Muscle layer of duodenum (tissue), 2 donors: Measurements from ENCODE around the gene FOLR3.
"Not testable (repeated sequence)": the region's sequence is repeated elsewhere in the genome, so short reads cannot be mapped to it uniquely, and the experiment has no call there.

Experiments
- H3K27ac ChIP-seq: one replicate; pipeline ENCODE4 v1.7.0; 2013; ENCODE audit warnings: mild to moderate bottlenecking, low read length
- H3K27me3 ChIP-seq: one replicate; pipeline ENCODE4 v1.7.0; 2013; ENCODE audit warnings: low read depth, mild to moderate bottlenecking, control low read depth, low read length
- H3K36me3 ChIP-seq, 2 donors: one replicate each; pipeline ENCODE4 v1.7.0; 2013; ENCODE audit warnings: low read length in 2 of 2, control low read depth in 1 of 2, mild to moderate bottlenecking in 1 of 2; ENCODE audit not compliant: insufficient read depth in 2 of 2, control insufficient read depth in 1 of 2
- H3K4me1 ChIP-seq, 2 donors: one replicate each; pipeline ENCODE4 v1.7.0; 2013; ENCODE audit warnings: low read length in 2 of 2, mild to moderate bottlenecking in 2 of 2, control low read depth in 1 of 2, moderate library complexity in 1 of 2; ENCODE audit not compliant: insufficient read depth in 2 of 2, control insufficient read depth in 1 of 2
- H3K4me3 ChIP-seq, 2 donors: one replicate each; pipeline ENCODE4 v1.7.0; 2013; ENCODE audit warnings: low read length in 2 of 2, low read depth in 1 of 2, mild to moderate bottlenecking in 1 of 2
- H3K9me3 ChIP-seq, 2 donors: one replicate each; pipeline ENCODE4 v1.7.0; 2013; ENCODE audit warnings: low read length in 2 of 2, control low read depth in 1 of 2, mild to moderate bottlenecking in 1 of 2; ENCODE audit not compliant: control insufficient read depth in 1 of 2
- donor health status: healthy.

FOLR3 gene

GRCh38 chr11:72144807-72145565, 9.5 kb downstream of the FOLR3 start:
- H3K36me3 ChIP-seq = no peaks in the 10 kb centered on the region
- H3K9me3 ChIP-seq = no peaks in the 10 kb centered on the region
- no peak overlapping the region for H3K27ac ChIP-seq
- no peaks in the 10 kb centered on the region for H3K4me1 ChIP-seq
- H3K4me3 ChIP-seq = no peak overlapping the region
- no peaks in the 10 kb centered on the region for H3K27me3 ChIP-seq

DNA sequence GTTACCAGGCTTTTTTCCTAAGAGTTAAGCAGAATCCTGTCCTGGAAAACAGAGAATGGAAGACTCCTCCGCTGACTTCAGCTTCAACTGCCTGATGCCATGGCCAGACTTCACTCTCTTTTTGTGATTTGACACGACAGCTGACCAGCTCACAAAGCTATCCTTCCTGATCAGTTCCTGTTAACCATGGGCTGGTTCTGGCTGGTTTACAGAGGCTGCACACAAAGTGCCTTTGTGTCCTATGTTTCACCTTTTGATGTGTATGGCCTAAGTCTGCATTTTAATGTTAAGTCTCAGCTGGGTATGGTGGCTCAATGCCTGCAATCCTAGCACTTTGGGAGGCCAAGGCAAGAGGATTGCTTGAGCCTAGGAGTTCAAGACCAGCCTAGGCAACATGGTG, 11.1 kb downstream of the FOLR3 start:
- Histone ChIP-seq H3K27me3 (no peaks in the 10 kb centered on the region), H3K4me1 (no peaks in the 10 kb centered on the region), H3K4me3 (no peak overlapping the region), H3K27ac (no peak overlapping the region), H3K36me3 (no peaks in the 10 kb centered on the region), H3K9me3 (no peaks in the 10 kb centered on the region)

DNA sequence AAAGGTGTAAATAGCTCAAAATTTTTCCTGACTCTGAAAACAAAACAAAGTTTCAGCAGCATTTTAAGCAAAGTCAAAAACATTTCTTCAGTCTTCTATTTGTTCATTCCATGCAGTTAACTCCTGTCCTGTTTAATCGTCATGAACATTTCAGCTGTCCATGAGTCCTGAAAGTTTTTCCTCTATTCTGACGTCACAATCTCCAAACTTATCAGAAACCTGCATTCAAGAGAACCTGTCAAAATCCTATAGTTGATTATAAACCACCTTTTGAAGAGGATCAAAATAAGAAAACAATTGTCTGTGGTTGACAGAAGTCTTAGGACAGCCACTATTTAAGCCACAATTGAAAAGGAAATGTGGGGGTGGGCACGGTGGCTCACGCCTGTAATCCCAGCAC, 15.4 kb downstream of the FOLR3 start:
- no peaks in the 10 kb centered on the region for H3K9me3 ChIP-seq
- no peaks in the 10 kb centered on the region for H3K4me1 ChIP-seq
- H3K36me3 ChIP-seq = no peaks in the 10 kb centered on the region
- no peak overlapping the region for H3K4me3 ChIP-seq
- H3K27me3 ChIP-seq = no peaks in the 10 kb centered on the region
- no peak overlapping the region for H3K27ac ChIP-seq

- H3K36me3 ChIP-seq, H3K4me1 ChIP-seq, H3K4me3 ChIP-seq, H3K27ac ChIP-seq, H3K9me3 ChIP-seq, H3K27me3 ChIP-seq: not testable (repeated sequence)
These were observed 18.3 kb downstream of the FOLR3 start for GRCh38 chr11:72153874-72154273.

DNA sequence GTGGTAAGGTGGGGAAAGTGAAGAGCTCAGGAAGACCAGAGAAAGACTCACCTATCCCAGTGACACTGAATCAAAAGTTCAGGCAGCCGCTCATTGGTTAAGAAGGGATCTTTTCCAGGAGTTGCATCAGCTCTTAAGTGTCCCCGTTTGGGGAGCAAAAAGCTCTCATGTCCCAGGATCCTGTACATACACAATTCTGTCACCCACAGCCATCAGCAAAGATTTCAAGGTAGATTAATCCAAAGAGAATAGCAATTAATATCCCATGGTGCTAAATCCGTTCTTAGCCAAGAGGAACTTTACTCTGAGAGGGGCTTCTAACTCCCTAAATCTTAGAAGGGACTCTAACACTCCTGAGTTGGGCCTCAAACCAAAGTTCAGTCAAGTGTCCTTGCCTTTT, 19.3 kb downstream of the FOLR3 start:
- Histone ChIP-seq H3K27me3 (no peaks in the 10 kb centered on the region), H3K36me3 (no peaks in the 10 kb centered on the region), H3K4me1 (no peaks in the 10 kb centered on the region), H3K27ac (no peak overlapping the region), H3K9me3 (no peaks in the 10 kb centered on the region), H3K4me3 (no peak overlapping the region)

- no peaks in the 10 kb centered on the region for H3K36me3 ChIP-seq
- H3K9me3 ChIP-seq = no peaks in the 10 kb centered on the region
- no peak overlapping the region for H3K27ac ChIP-seq
- H3K27me3 ChIP-seq = no peaks in the 10 kb centered on the region
- no peak overlapping the region for H3K4me3 ChIP-seq
- H3K4me1 ChIP-seq = no peaks in the 10 kb centered on the region
These were observed 20.2 kb downstream of the FOLR3 start for GRCh38 chr11:72155751-72156150.

DNA sequence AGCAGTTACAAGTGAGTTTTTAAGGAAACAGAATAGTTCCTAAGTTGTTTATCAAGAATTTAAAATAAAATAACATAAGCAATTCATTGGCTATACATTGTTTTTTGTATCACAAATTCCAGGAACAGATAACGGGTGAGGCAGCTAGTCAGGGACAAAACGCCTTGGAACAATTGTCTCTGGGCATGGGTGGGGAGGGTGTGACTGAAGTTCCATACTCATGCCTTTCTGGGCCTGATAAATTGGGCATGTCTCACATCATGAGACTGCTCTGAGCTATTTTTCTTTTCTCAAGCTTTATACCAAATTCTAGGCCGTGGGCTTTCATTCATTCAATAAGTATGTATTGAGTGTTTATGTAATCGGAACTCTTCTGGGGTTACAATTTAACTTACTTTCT, 21.6 kb downstream of the FOLR3 start:
- Histone ChIP-seq H3K9me3 (no peaks in the 10 kb centered on the region), H3K36me3 (no peaks in the 10 kb centered on the region), H3K4me3 (no peak overlapping the region), H3K27ac (no peak overlapping the region), H3K27me3 (no peaks in the 10 kb centered on the region), H3K4me1 (no peaks in the 10 kb centered on the region)

- Histone ChIP-seq H3K4me1 (no peaks in the 10 kb centered on the region), H3K4me3 (no peak overlapping the region), H3K9me3 (no peaks in the 10 kb centered on the region), H3K36me3 (no peaks in the 10 kb centered on the region), H3K27ac (no peak overlapping the region), H3K27me3 (no peaks in the 10 kb centered on the region)
These were observed 24.8 kb downstream of the FOLR3 start for GRCh38 chr11:72160319-72160718.

DNA sequence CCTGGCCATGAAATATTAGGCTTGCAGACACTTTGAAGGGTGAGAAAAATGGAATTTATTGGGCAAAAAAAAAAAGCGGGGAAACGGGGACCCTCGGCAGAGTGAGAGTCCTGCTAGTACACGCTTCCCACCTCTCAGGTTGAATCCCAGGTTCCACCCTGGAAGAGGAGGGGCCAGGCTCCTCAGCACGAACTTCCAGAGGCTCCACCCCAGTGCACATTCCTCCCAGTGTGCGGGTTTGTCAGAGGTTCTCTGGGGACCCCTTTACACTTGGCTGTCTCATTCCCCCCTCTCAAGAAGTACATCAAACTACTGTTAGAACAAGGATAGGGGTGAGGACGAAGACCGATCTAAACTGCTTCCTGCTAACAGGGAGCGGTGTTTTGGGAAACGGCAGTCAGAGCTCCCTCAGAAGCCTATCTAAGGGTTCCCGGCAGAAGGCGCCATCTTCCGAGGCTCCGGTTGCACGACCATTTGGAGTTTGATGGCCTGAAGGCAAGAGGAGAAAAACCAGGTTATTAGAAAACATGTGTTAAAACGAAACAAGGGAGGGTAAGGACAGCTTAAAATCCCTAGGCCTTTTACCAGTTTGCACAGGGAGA, 27.5 kb downstream of the FOLR3 start:
- H3K9me3 ChIP-seq = no peaks in the 10 kb centered on the region
- no peaks in the 10 kb centered on the region for H3K4me1 ChIP-seq
- no peaks in the 10 kb centered on the region for H3K27me3 ChIP-seq
- H3K36me3 ChIP-seq = no peaks in the 10 kb centered on the region
- H3K4me3 ChIP-seq = no peak overlapping the region
- H3K27ac ChIP-seq = no peak overlapping the region

GRCh38 chr11:72164187-72164586, 28.7 kb downstream of the FOLR3 start:
- not testable (repeated sequence) for H3K27me3 ChIP-seq, H3K9me3 ChIP-seq, H3K4me1 ChIP-seq, H3K36me3 ChIP-seq, H3K27ac ChIP-seq, H3K4me3 ChIP-seq

- not testable (repeated sequence) for H3K4me3 ChIP-seq, H3K9me3 ChIP-seq, H3K27ac ChIP-seq, H3K27me3 ChIP-seq, H3K36me3 ChIP-seq, H3K4me1 ChIP-seq
These were observed 33.6 kb downstream of the FOLR3 start for GRCh38 chr11:72169046-72169555.

DNA sequence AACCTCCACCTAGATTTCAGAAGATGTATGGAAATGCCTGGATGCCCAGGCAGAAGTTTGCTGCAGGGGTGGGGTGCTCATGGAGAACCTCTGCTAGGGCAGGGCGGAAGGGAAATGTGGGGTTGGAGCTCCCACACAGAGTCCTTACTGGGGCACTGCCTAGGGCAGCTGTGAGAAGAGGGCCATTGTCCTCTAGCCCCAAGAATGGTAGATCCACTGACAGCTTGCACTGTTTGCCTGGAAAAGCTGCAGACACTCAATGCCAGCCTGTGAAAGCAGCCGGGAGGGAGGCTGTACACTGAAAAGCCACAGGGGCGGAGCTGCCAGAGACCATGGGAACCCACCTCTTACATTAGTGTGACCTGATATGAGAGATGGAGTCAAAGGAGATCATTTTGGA, 34.2 kb downstream of the FOLR3 start:
- not testable (repeated sequence) for H3K4me1 ChIP-seq, H3K27ac ChIP-seq, H3K4me3 ChIP-seq, H3K9me3 ChIP-seq, H3K36me3 ChIP-seq, H3K27me3 ChIP-seq
